ENCODE results near the gene UGT1A9.

DNA sequence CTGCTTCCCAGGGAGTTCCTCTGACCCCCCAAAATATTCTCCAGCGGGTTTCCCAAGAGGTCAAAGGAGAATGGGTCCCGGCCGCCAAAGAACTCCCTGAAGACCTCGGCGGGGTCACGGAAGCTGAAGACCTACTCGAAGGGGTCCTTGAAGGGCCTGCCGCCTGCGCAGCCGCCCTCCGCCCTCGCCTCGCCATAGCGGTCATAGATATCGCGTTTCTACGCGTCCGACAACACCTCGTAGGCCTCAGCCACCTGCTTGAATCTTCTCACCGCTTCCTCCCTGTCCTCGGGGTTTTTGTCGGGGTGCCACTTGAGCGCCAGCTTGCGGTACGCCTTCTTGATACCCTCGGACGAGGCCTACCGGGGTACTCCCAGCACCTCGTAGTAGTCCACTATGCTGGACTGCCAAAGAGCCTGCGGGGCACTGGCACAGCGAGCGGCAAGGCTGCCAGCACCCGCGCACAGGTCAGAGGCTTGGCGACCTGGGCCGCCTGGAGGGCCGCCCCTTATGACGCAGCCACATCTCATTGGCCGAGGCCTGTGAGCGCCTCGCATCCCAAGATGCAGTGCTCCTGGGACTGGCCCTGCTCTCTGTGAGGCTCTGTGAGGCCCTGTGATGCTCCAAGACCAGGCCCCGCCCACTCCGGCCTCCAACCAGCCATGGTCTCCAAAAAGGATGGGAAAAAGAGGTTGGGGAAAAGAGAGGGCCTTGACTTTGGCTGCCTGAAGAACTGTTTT is 83.3 kb downstream of the UGT1A9 start:
- TF ChIP-seq CTCF (IDR thresholded peaks at IDR 0.05; ENCODE audit: poor library complexity, severe bottlenecking), result no peak
- TF ChIP-seq TAF1 (IDR thresholded peaks at IDR 0.05; ENCODE audit: low read depth), result no peak
- TF ChIP-seq SMC3 (conservative IDR thresholded peaks at IDR 0.05; ENCODE audit: poor library complexity), result no peak

Measured in neural cell (in vitro differentiated cells).